GM12878 (cell line): Measurements from ENCODE around the gene TGFBR1.

Experiments used
- CREB1 ChIP-seq: IDR thresholded peaks from 2 replicates; pipeline ENCODE4 v1.6.1; 2012; ENCODE audit warnings: low read depth, mild to moderate bottlenecking, inconsistent platforms
- JUNB ChIP-seq: IDR thresholded peaks from 2 replicates; pipeline ENCODE4 v1.6.1; 2016; ENCODE audit warnings: antibody characterized with exemption, mild to moderate bottlenecking
- MYC ChIP-seq: IDR thresholded peaks from 2 replicates; pipeline ENCODE4 v1.6.1; 2011; ENCODE audit warnings: mild to moderate bottlenecking, low read length, moderate library complexity, inconsistent platforms; ENCODE audit not compliant: insufficient read depth, insufficient replicate concordance, insufficient read length, severe bottlenecking
- NRF1 ChIP-seq: conservative IDR thresholded peaks from 2 replicates; pipeline ENCODE4 v1.6.1; 2011; ENCODE audit warnings: mild to moderate bottlenecking, low read depth, low read length, improper control_type of control experiment
- ZNF384 ChIP-seq: IDR thresholded peaks from 2 replicates; pipeline ENCODE4 v1.6.1; 2012; ENCODE audit warnings: low read depth, mild to moderate bottlenecking, low read length, improper control_type of control experiment, borderline replicate concordance
- TF ChIP-seq, protein P1 (sequence below): IDR thresholded peaks from 2 replicates; pipeline ENCODE4 v1.6.1; 2012; ENCODE audit warnings: low read depth, low read length, improper control_type of control experiment
- TF ChIP-seq, protein P2 (sequence below), 3 experiments: IDR thresholded peaks in 2 of 3; conservative IDR thresholded peaks in 1 of 3; 2 replicates each; pipeline ENCODE4 v1.5.1; 2011; ENCODE audit warnings: low read depth in 3 of 3, low read length in 3 of 3, mild to moderate bottlenecking in 3 of 3, control low read depth in 2 of 3, moderate library complexity in 2 of 3, inconsistent platforms in 1 of 3, mixed read lengths in 1 of 3; ENCODE audit not compliant: control insufficient read depth in 2 of 3, insufficient read depth in 1 of 3; ENCODE audit errors: extremely low read depth in 1 of 3
- TF ChIP-seq, protein P3 (sequence below): IDR thresholded peaks from 2 replicates; pipeline ENCODE4 v1.6.1; 2012; ENCODE audit warnings: low read depth, low read length, improper control_type of control experiment
- TF ChIP-seq, protein P4 (sequence below): IDR thresholded peaks from 2 replicates; pipeline ENCODE4 v1.6.1; 2012; ENCODE audit warnings: low read length, inconsistent platforms

DNA sequence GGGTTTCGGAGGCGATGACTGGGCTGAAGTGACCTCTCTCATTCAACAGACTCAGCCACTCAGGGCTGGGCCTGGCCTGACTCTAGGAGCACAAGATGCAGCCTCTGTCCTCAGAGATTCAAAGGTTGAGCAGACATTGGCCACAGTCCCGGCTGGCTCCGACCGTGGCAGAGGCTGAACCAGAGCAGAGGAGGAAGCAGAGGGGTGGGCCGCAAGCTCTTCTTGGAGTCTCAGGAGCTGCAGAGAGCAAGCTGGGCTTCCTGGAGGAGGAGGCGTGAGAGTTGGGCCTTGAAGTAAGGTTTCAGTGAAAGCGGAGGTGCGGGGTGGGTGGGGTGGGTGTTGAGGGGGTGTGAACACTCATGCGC, 79.2 kb downstream of the TGFBR1 start:
- TF ChIP-seq, protein P1, sequence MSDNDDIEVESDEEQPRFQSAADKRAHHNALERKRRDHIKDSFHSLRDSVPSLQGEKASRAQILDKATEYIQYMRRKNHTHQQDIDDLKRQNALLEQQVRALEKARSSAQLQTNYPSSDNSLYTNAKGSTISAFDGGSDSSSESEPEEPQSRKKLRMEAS, result no peak
- TF ChIP-seq, protein P2, sequence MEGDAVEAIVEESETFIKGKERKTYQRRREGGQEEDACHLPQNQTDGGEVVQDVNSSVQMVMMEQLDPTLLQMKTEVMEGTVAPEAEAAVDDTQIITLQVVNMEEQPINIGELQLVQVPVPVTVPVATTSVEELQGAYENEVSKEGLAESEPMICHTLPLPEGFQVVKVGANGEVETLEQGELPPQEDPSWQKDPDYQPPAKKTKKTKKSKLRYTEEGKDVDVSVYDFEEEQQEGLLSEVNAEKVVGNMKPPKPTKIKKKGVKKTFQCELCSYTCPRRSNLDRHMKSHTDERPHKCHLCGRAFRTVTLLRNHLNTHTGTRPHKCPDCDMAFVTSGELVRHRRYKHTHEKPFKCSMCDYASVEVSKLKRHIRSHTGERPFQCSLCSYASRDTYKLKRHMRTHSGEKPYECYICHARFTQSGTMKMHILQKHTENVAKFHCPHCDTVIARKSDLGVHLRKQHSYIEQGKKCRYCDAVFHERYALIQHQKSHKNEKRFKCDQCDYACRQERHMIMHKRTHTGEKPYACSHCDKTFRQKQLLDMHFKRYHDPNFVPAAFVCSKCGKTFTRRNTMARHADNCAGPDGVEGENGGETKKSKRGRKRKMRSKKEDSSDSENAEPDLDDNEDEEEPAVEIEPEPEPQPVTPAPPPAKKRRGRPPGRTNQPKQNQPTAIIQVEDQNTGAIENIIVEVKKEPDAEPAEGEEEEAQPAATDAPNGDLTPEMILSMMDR (IDR thresholded peaks at IDR 0.05 in 2 of 3, conservative IDR thresholded peaks at IDR 0.05 in 1 of 3; ENCODE audit: control insufficient read depth in 2 of 3, extremely low read depth in 1 of 3, insufficient read depth in 1 of 3, low read depth in 3 of 3, low read length in 3 of 3), result no peak
- TF ChIP-seq, protein P3, sequence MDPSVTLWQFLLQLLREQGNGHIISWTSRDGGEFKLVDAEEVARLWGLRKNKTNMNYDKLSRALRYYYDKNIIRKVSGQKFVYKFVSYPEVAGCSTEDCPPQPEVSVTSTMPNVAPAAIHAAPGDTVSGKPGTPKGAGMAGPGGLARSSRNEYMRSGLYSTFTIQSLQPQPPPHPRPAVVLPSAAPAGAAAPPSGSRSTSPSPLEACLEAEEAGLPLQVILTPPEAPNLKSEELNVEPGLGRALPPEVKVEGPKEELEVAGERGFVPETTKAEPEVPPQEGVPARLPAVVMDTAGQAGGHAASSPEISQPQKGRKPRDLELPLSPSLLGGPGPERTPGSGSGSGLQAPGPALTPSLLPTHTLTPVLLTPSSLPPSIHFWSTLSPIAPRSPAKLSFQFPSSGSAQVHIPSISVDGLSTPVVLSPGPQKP, result no peak
- no peak for TF ChIP-seq ZNF384
- TF ChIP-seq JUNB, result no peak
- TF ChIP-seq MYC, result no peak
- TF ChIP-seq, protein P4, sequence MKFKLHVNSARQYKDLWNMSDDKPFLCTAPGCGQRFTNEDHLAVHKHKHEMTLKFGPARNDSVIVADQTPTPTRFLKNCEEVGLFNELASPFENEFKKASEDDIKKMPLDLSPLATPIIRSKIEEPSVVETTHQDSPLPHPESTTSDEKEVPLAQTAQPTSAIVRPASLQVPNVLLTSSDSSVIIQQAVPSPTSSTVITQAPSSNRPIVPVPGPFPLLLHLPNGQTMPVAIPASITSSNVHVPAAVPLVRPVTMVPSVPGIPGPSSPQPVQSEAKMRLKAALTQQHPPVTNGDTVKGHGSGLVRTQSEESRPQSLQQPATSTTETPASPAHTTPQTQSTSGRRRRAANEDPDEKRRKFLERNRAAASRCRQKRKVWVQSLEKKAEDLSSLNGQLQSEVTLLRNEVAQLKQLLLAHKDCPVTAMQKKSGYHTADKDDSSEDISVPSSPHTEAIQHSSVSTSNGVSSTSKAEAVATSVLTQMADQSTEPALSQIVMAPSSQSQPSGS, result no peak
- no peak for TF ChIP-seq NRF1
- TF ChIP-seq CREB1, result no peak
